ENCODE measurements around the gene SPANXA2.
"Not testable (repeated sequence)": the region's sequence is repeated elsewhere in the genome, so short reads cannot be mapped to it uniquely, and the experiment has no call there.

The SPANXA2 gene

GRCh38 chrX:141589408-141589807 lies at the start of gene SPANXA2:
TSS of gene SPANXA2 (plus strand) at chrX:141589708. CDS start at chrX:141589768, 60 bp downstream.
- FAIRE-seq; DNase-seq (ENCODE audit: insufficient read length, low spot score): not testable (repeated sequence)

GRCh38 chrX:141542551-141542950 lies 47.0 kb upstream of the SPANXA2 start:
- FAIRE-seq, result not testable (repeated sequence)

GRCh38 chrX:141584638-141585037 lies 4.9 kb upstream of the SPANXA2 start, which contains the start of gene SPANXA1:
TSS of gene SPANXA1 (minus strand) at chrX:141584738. CDS start at chrX:141584678, 60 bp downstream.
- DNase-seq (ENCODE audit: insufficient read length, low spot score); FAIRE-seq: not testable (repeated sequence)

More at GRCh38 chrX:141542551-141542950, 47.0 kb upstream of the SPANXA2 start:
- DNase-seq (ENCODE audit: insufficient read length, low spot score), result not testable (repeated sequence)

- FAIRE-seq (no peak), DNase-seq (ENCODE audit: insufficient read length, low spot score) (no peak)
Observed at GRCh38 chrX:141609111-141609510, 19.6 kb downstream of the SPANXA2 start.

- no peak for FAIRE-seq
- no peak for DNase-seq (ENCODE audit: insufficient read length, low spot score)
Observed at GRCh38 chrX:141619336-141619735, 29.8 kb downstream of the SPANXA2 start.

GRCh38 chrX:141632124-141632523 lies 42.6 kb downstream of the SPANXA2 start:
- no peak for FAIRE-seq
- no peak for DNase-seq (ENCODE audit: insufficient read length, low spot score)

- FAIRE-seq (no peak), DNase-seq (ENCODE audit: insufficient read length, low spot score) (no peak)
Observed at GRCh38 chrX:141638550-141638949, 49.0 kb downstream of the SPANXA2 start.
